Measurements from ENCODE around the gene SLC25A24.

DNA sequence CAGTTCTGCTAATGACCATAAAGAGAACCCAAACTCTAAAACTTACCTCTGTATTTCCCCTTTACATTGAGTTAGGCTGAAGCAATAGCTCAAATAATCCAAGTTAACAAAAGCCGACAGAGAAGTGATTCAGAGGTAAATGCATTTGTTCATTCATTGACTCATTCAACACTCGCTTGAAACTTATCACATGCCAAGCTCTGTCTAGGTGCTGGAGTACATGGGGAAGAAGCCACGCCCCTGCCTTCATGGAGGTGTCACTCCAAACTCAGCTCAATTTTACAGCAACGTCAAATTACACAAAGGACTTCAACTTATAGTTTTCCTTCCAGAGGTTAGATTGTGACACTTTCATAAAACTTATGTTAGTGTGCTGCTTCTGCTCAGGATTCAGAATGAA lies 45.8 kb downstream of the SLC25A24 start:
- TF ChIP-seq, protein P1, sequence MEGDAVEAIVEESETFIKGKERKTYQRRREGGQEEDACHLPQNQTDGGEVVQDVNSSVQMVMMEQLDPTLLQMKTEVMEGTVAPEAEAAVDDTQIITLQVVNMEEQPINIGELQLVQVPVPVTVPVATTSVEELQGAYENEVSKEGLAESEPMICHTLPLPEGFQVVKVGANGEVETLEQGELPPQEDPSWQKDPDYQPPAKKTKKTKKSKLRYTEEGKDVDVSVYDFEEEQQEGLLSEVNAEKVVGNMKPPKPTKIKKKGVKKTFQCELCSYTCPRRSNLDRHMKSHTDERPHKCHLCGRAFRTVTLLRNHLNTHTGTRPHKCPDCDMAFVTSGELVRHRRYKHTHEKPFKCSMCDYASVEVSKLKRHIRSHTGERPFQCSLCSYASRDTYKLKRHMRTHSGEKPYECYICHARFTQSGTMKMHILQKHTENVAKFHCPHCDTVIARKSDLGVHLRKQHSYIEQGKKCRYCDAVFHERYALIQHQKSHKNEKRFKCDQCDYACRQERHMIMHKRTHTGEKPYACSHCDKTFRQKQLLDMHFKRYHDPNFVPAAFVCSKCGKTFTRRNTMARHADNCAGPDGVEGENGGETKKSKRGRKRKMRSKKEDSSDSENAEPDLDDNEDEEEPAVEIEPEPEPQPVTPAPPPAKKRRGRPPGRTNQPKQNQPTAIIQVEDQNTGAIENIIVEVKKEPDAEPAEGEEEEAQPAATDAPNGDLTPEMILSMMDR (IDR thresholded peaks at IDR 0.05; ENCODE audit: borderline replicate concordance, extremely low read depth, low read length, poor library complexity, severe bottlenecking), result no peak
- no peak for TF ChIP-seq EZH2 (IDR thresholded peaks at IDR 0.05; ENCODE audit: borderline replicate concordance, low read depth, low read length, severe bottlenecking)

All from DND-41 (cell line).